Mesenchymal stem cell (in vitro differentiated cells and primary cell): ENCODE results near the gene SYNE4.

Experiments used
- DNase-seq: peaks from one replicate; pipeline ENCODE4 v3.0.0-alpha.2; 2013
- H2AFZ ChIP-seq: one replicate; pipeline ENCODE4 v1.6.1; 2013; ENCODE audit warnings: low read depth, mild to moderate bottlenecking, control low read depth, inconsistent platforms, low read length, moderate library complexity
- H2AK5ac ChIP-seq: 2 replicates; pipeline ENCODE4 v1.6.1; 2013; ENCODE audit warnings: low read length, moderate library complexity, mild to moderate bottlenecking, inconsistent platforms; ENCODE audit not compliant: severe bottlenecking
- H2BK120ac ChIP-seq: one replicate; pipeline ENCODE4 v1.6.1; 2013; ENCODE audit warnings: low read depth, mild to moderate bottlenecking, inconsistent platforms, low read length, moderate library complexity
- H2BK12ac ChIP-seq, 2 experiments: one replicate each; pipeline ENCODE4 v1.6.1; 2013; ENCODE audit warnings: inconsistent platforms in 2 of 2, low read length in 2 of 2, mild to moderate bottlenecking in 2 of 2, moderate library complexity in 2 of 2, control low read depth in 1 of 2
- H2BK15ac ChIP-seq: one replicate; pipeline ENCODE4 v1.6.1; 2013; ENCODE audit warnings: mild to moderate bottlenecking, low read depth, inconsistent platforms; ENCODE audit not compliant: poor library complexity, severe bottlenecking
- H2BK5ac ChIP-seq: 2 replicates; pipeline ENCODE4 v1.6.1; 2013; ENCODE audit warnings: low read depth, mild to moderate bottlenecking, low read length, control low read depth, inconsistent platforms; ENCODE audit not compliant: poor library complexity, severe bottlenecking
- H3K14ac ChIP-seq, 2 experiments: one replicate each; pipeline ENCODE4 v1.6.1; 2013; ENCODE audit warnings: inconsistent platforms in 2 of 2, low read length in 2 of 2, control low read depth in 1 of 2, mild to moderate bottlenecking in 1 of 2, moderate library complexity in 1 of 2
- H3K18ac ChIP-seq, 2 experiments: one replicate each; pipeline ENCODE4 v1.6.1; 2013; ENCODE audit warnings: inconsistent platforms in 2 of 2, low read length in 2 of 2, control low read depth in 1 of 2, low read depth in 1 of 2, mild to moderate bottlenecking in 1 of 2
- H3K23ac ChIP-seq, 2 experiments: one replicate each; pipeline ENCODE4 v1.6.1; 2013; ENCODE audit warnings: inconsistent platforms in 2 of 2, low read length in 2 of 2, mild to moderate bottlenecking in 2 of 2, moderate library complexity in 2 of 2, control low read depth in 1 of 2
- H3K27ac ChIP-seq: 2 replicates; pipeline ENCODE4 v1.5.1; 2013; ENCODE audit warnings: mild to moderate bottlenecking, moderate library complexity, low read length, control low read depth, inconsistent platforms; ENCODE audit not compliant: poor library complexity, severe bottlenecking
- H3K27me3 ChIP-seq, 2 experiments: 2 replicates each; pipeline versions ENCODE4 v1.6.1 to v1.7.0; 2013; ENCODE audit warnings: low read length in 2 of 2, mild to moderate bottlenecking in 2 of 2, moderate library complexity in 2 of 2, control low read depth in 1 of 2, inconsistent platforms in 1 of 2; ENCODE audit not compliant: control insufficient read depth in 1 of 2, insufficient read depth in 1 of 2
- H3K36me3 ChIP-seq, 2 experiments: 2 replicates each; pipeline versions ENCODE4 v1.6.1 to v1.7.0; 2013; ENCODE audit warnings: low read length in 2 of 2, control low read depth in 1 of 2, inconsistent platforms in 1 of 2, low read depth in 1 of 2, mild to moderate bottlenecking in 1 of 2; ENCODE audit not compliant: insufficient read depth in 2 of 2, control insufficient read depth in 1 of 2
- H3K4ac ChIP-seq, 2 experiments: one replicate each; pipeline ENCODE4 v1.6.1; 2013; ENCODE audit warnings: inconsistent platforms in 2 of 2, low read length in 2 of 2, mild to moderate bottlenecking in 2 of 2, moderate library complexity in 2 of 2, control low read depth in 1 of 2, low read depth in 1 of 2
- H3K4me1 ChIP-seq: 2 replicates; pipeline ENCODE4 v1.6.1; 2013; ENCODE audit warnings: low read depth, low read length, control low read depth; ENCODE audit not compliant: control insufficient read depth, insufficient read depth
- H3K4me2 ChIP-seq: 2 replicates; pipeline ENCODE4 v1.6.1; 2013; ENCODE audit warnings: low read length, mild to moderate bottlenecking, inconsistent platforms; ENCODE audit not compliant: poor library complexity, severe bottlenecking
- H3K4me3 ChIP-seq, 2 experiments: 2 replicates each; pipeline versions ENCODE4 v1.5.1 to v1.7.0; 2013; ENCODE audit warnings: low read length in 2 of 2, mild to moderate bottlenecking in 2 of 2, control low read depth in 1 of 2, low read depth in 1 of 2; ENCODE audit not compliant: insufficient read depth in 1 of 2
- H3K79me1 ChIP-seq: replicated peaks from 2 replicates; pipeline ENCODE4 v1.6.1; 2013; ENCODE audit warnings: mild to moderate bottlenecking, control low read depth, low read length, inconsistent platforms; ENCODE audit not compliant: poor library complexity, severe bottlenecking
- H3K9ac ChIP-seq: 2 replicates; pipeline ENCODE4 v1.7.0; 2013; ENCODE audit warnings: mild to moderate bottlenecking, low read length, moderate library complexity
- H3K9me3 ChIP-seq: 2 replicates; pipeline ENCODE4 v1.7.0; 2013; ENCODE audit warnings: mild to moderate bottlenecking, low read length; ENCODE audit not compliant: control insufficient read depth
- H4K8ac ChIP-seq: one replicate; pipeline ENCODE4 v1.6.1; 2013; ENCODE audit warnings: inconsistent platforms, mild to moderate bottlenecking, low read length, moderate library complexity
- H4K91ac ChIP-seq: one replicate; pipeline ENCODE4 v1.6.1; 2013; ENCODE audit warnings: mild to moderate bottlenecking, low read length, inconsistent platforms
- WGBS: methylation state at CpG from one replicate; pipeline ENCODE4 v1.1.7; 2013; ENCODE audit warnings: mixed read lengths; 5-methylcytosine and 5-hydroxymethylcytosine counted together

SYNE4 gene

GRCh38 chr19:35987571-35987896 lies 21.1 kb downstream of the SYNE4 start:
- Histone ChIP-seq H3K79me1 (no peaks in the 10 kb centered on the region), H3K36me3 (no peaks in the 10 kb centered on the region), H4K8ac (no peak overlapping the region), H3K4me1 (peaks cover 8% of the 10 kb centered on the region), H3K4me3 (no peak overlapping the region), H3K23ac (no peak overlapping the region), H3K18ac (no peak overlapping the region), H2BK15ac (no peak overlapping the region), H3K14ac (no peak overlapping the region), H2BK5ac (no peak overlapping the region), H3K4ac (no peak overlapping the region), H3K9me3 (peaks cover 3% of the 10 kb centered on the region), H3K27me3 (peaks cover 45 to 55% of the 10 kb centered on the region in 2 experiments), H2BK120ac (no peak overlapping the region), H2AFZ (no peak overlapping the region), H2AK5ac (no peak overlapping the region), H3K4me2 (peak overlapping the region; percentile 83), H4K91ac (no peak overlapping the region), H3K27ac (no peak overlapping the region), H2BK12ac (no peak overlapping the region), H3K9ac (no peak overlapping the region)
- 47% methylated on average over 6 of the region's 8 CpGs for WGBS
- no peak for DNase-seq

DNA sequence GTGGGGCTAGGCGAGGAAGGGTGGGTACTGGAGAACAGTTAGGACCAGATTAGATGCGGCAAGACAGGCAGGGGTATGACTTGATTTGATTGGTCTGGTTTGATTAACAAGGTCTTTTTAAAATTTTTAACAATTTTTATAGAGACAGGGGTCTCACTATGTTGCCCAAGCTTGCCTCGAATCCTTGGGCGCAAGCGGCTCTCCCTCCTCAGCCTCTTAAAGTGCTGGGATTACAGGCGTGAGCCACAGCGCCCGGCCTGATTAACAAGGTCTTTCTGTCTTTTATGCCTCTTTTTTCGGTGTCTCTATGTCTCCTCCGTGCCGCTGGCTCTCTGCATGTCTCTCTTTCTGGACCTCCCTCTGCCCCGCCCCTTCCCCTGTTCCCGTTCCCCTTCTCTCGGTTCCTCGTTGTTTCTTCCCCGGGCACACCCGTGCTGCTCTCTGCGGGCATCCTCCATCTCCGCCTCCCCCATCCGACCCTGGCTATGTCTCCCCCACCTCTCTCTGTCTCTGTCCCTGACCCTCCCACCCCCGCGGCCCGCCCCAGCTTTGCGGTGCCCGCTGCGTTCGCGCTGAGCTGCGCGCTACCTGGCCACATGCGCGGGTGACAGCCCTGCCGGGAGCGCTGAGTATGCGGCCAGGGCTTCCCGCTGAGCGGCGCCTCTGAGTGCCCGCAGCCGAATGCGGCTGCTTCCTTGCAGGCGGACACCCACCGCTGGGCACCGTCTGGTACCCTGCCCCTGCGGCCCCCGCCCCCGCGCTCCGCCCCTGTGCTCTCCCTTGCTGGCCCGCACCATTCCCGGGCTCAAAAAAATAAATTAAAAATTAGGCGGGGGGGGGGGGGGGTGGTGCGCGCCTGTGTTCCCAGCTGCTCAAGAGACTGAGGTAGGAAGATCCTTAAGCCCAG lies 21.7 kb downstream of the SYNE4 start:
- Histone ChIP-seq H4K91ac (no peak overlapping the region), H3K23ac (peak overlapping the region in 1 of 2 experiments; percentile 29), H2BK5ac (no peak overlapping the region), H3K14ac (no peak overlapping the region), H2BK15ac (peak overlapping the region; percentile 30), H2BK120ac (no peak overlapping the region), H3K27me3 (peaks cover 50 to 61% of the 10 kb centered on the region in 2 experiments), H3K79me1 (no peaks in the 10 kb centered on the region), H3K4ac (no peak overlapping the region), H4K8ac (no peak overlapping the region), H3K36me3 (no peaks in the 10 kb centered on the region), H2BK12ac (no peak overlapping the region), H3K4me1 (peaks cover 8% of the 10 kb centered on the region), H3K4me2 (peak overlapping the region; percentile 83), H3K9me3 (peaks cover 3% of the 10 kb centered on the region), H3K27ac (no peak overlapping the region), H3K9ac (no peak overlapping the region), H2AFZ (no peak overlapping the region), H2AK5ac (no peak overlapping the region), H3K4me3 (peak overlapping the region; percentile 40 to 51), H3K18ac (no peak overlapping the region)
- WGBS = 12% methylated on average over 48 of the region's 54 CpGs
- DNase-seq = no peak

GRCh38 chr19:35986111-35986510 lies 22.5 kb downstream of the SYNE4 start:
- Histone ChIP-seq H4K91ac (no peak overlapping the region), H3K9ac (no peak overlapping the region)
- no peak for DNase-seq

DNA sequence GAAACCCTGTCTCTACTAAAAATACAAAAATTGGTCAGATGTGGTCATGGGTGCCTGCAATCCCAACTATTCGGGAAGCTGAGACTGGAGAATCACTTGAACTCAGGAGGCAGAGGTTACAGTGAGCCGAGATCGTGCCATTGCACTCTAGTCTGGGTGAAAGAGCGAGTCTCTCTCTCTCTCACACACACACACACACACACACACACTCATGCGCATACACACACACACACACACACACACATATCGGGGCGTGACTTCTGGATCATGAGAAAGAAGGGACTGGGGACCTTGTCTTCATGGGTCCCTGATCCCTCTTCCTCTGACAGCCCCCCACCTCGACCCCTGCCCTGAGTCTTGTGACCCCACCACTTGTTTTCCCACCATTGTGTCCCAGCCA lies 25.4 kb downstream of the SYNE4 start:
- Histone ChIP-seq H3K4ac (no peak overlapping the region), H3K4me2 (no peak overlapping the region), H3K4me3 (no peak overlapping the region), H2AFZ (no peak overlapping the region), H2BK15ac (no peak overlapping the region), H3K36me3 (no peaks in the 10 kb centered on the region), H3K4me1 (peaks cover 8% of the 10 kb centered on the region), H3K23ac (peak overlapping the region in 1 of 2 experiments; percentile 34), H2BK120ac (no peak overlapping the region), H3K18ac (no peak overlapping the region), H3K9ac (no peak overlapping the region), H3K27ac (no peak overlapping the region), H4K91ac (no peak overlapping the region), H3K14ac (no peak overlapping the region), H2BK12ac (no peak overlapping the region), H3K79me1 (no peaks in the 10 kb centered on the region), H4K8ac (no peak overlapping the region), H3K27me3 (peaks cover 49 to 79% of the 10 kb centered on the region in 2 experiments), H2BK5ac (no peak overlapping the region), H2AK5ac (no peak overlapping the region), H3K9me3 (no peaks in the 10 kb centered on the region)
- 80% methylated on average over 8 of the region's 8 CpGs for WGBS
- DNase-seq = no peak

More at GRCh38 chr19:35986111-35986510, 22.5 kb downstream of the SYNE4 start:
- no peak overlapping the region for H3K4me3 ChIP-seq
- peaks cover 3% of the 10 kb centered on the region for H3K9me3 ChIP-seq
- no peak overlapping the region for H2AFZ ChIP-seq
- H3K79me1 ChIP-seq = no peaks in the 10 kb centered on the region
- H4K8ac ChIP-seq = no peak overlapping the region
- no peak overlapping the region for H3K4ac ChIP-seq
- no peak overlapping the region for H3K27ac ChIP-seq
- peaks cover 8% of the 10 kb centered on the region for H3K4me1 ChIP-seq
- no peak overlapping the region for H2AK5ac ChIP-seq
- WGBS = 90% methylated on average over 5 of the region's 5 CpGs
- no peak overlapping the region for H2BK5ac ChIP-seq
- H2BK12ac ChIP-seq = no peak overlapping the region
- no peak overlapping the region for H3K14ac ChIP-seq
- peak overlapping the region in 1 of 2 experiments; percentile 3 for H3K23ac ChIP-seq
- H3K36me3 ChIP-seq = no peaks in the 10 kb centered on the region
- H2BK15ac ChIP-seq = peak overlapping the region; percentile 30
- no peak overlapping the region for H3K18ac ChIP-seq
- no peak overlapping the region for H2BK120ac ChIP-seq
- no peak overlapping the region for H3K4me2 ChIP-seq
- peaks cover 50 to 68% of the 10 kb centered on the region in 2 experiments for H3K27me3 ChIP-seq
